SK-N-SH treated with all-trans-retinoic acid at 6 μM for 48 hours (cell line): ENCODE measurements around the gene BANP.

Source experiments
- ATAC-seq: fragments of 200-7000 bp; cut with Tn5 transposase; 3 replicates; pipeline ENCODE4 v1.9.1; 2020; ENCODE audit warnings: mild to moderate bottlenecking, moderate library complexity
- ARNTL ChIP-seq: fragments of 450-650 bp; formaldehyde crosslinking; IDR thresholded peaks from 2 replicates; pipeline ENCODE4 v1.5.0; 2020; ENCODE audit warnings: low read depth, mild to moderate bottlenecking, moderate library complexity, borderline replicate concordance
- CSDC2 ChIP-seq: fragments of 250-450 bp; sonication (Bioruptor Pico); IDR thresholded peaks from 2 replicates; pipeline ENCODE4 v1.5.0; 2020; ENCODE audit warnings: mild to moderate bottlenecking, moderate library complexity
- ISL1 ChIP-seq: fragments of 250-450 bp; sonication (Bioruptor Pico); IDR thresholded peaks from 2 replicates; pipeline ENCODE4 v2.1.2; 2022; ENCODE audit warnings: mild to moderate bottlenecking, moderate library complexity
- OSR1 ChIP-seq: fragments of 250-450 bp; sonication (Bioruptor Pico); IDR thresholded peaks from 2 replicates; pipeline ENCODE4 v1.8.0; 2022; ENCODE audit warnings: moderate library complexity, mild to moderate bottlenecking, inconsistent platforms
- PPARA ChIP-seq: fragments of 250-450 bp; sonication (Bioruptor Pico); IDR thresholded peaks from 2 replicates; pipeline ENCODE4 v1.5.0; 2020; ENCODE audit warnings: mild to moderate bottlenecking, borderline replicate concordance
- RARB ChIP-seq: fragments of 250-450 bp; sonication (Bioruptor Pico); IDR thresholded peaks from 2 replicates; pipeline ENCODE4 v1.8.0; 2021; ENCODE audit warnings: mild to moderate bottlenecking, moderate library complexity
- SNAI2 ChIP-seq: fragments of 250-450 bp; sonication (Bioruptor Pico); IDR thresholded peaks from 2 replicates; pipeline ENCODE4 v1.5.0; 2020; ENCODE audit warnings: mild to moderate bottlenecking, moderate library complexity
- TCF4 ChIP-seq: fragments of 250-450 bp; sonication (Bioruptor Pico); IDR thresholded peaks from 2 replicates; pipeline ENCODE4 v1.8.0; 2021; ENCODE audit warnings: mild to moderate bottlenecking, moderate library complexity, borderline replicate concordance
- TOX ChIP-seq: fragments of 250-450 bp; sonication (Bioruptor Pico); IDR thresholded peaks from 2 replicates; pipeline ENCODE4 v1.8.0; 2021; ENCODE audit warnings: mild to moderate bottlenecking, moderate library complexity, borderline replicate concordance
- ZC3H10 ChIP-seq: fragments of 250-450 bp; sonication (Bioruptor Pico); IDR thresholded peaks from 2 replicates; pipeline ENCODE4 v1.5.1; 2021; ENCODE audit warnings: mild to moderate bottlenecking, moderate library complexity
- ZFP3 ChIP-seq: fragments of 250-450 bp; sonication (Bioruptor Pico); IDR thresholded peaks from 2 replicates; pipeline ENCODE4 v1.5.0; 2020; ENCODE audit warnings: mild to moderate bottlenecking, moderate library complexity
- ZFP30 ChIP-seq: fragments of 450-650 bp; formaldehyde crosslinking; IDR thresholded peaks from 2 replicates; pipeline ENCODE4 v1.5.0; 2022; ENCODE audit warnings: mild to moderate bottlenecking, moderate library complexity
- ZNF565 ChIP-seq: fragments of 450-650 bp; formaldehyde crosslinking; conservative IDR thresholded peaks from 2 replicates; pipeline ENCODE4 v1.5.0; 2020; ENCODE audit warnings: low read depth, mild to moderate bottlenecking, moderate library complexity
- ZNF8 ChIP-seq: fragments of 450-650 bp; formaldehyde crosslinking; IDR thresholded peaks from 2 replicates; pipeline ENCODE4 v1.5.0; 2020; ENCODE audit warnings: mild to moderate bottlenecking, moderate library complexity
- TF ChIP-seq, protein P1 (sequence below): fragments of 250-450 bp; sonication (Bioruptor Pico); IDR thresholded peaks from 2 replicates; pipeline ENCODE4 v1.5.1; 2021; ENCODE audit warnings: mild to moderate bottlenecking, moderate library complexity
- TF ChIP-seq, protein P2 (sequence below): fragments of 250-450 bp; sonication (Bioruptor Pico); IDR thresholded peaks from 2 replicates; pipeline ENCODE4 v1.8.0; 2020; ENCODE audit warnings: mild to moderate bottlenecking, moderate library complexity, borderline replicate concordance
- TF ChIP-seq, protein P3 (sequence below): fragments of 250-450 bp; sonication (Bioruptor Pico); IDR thresholded peaks from 2 replicates; pipeline ENCODE4 v1.5.0; 2020; ENCODE audit warnings: mild to moderate bottlenecking, moderate library complexity
- TF ChIP-seq, protein P4 (sequence below): fragments of 250-450 bp; sonication (Bioruptor Pico); IDR thresholded peaks from 2 replicates; pipeline ENCODE4 v1.8.0; 2021; ENCODE audit warnings: low read depth, mild to moderate bottlenecking, moderate library complexity, borderline replicate concordance
- TF ChIP-seq, protein P5 (sequence below): fragments of 250-450 bp; sonication (Bioruptor Pico); IDR thresholded peaks from 2 replicates; pipeline ENCODE4 v1.5.1; 2020; ENCODE audit warnings: low read depth, mild to moderate bottlenecking, moderate library complexity

The BANP gene

DNA sequence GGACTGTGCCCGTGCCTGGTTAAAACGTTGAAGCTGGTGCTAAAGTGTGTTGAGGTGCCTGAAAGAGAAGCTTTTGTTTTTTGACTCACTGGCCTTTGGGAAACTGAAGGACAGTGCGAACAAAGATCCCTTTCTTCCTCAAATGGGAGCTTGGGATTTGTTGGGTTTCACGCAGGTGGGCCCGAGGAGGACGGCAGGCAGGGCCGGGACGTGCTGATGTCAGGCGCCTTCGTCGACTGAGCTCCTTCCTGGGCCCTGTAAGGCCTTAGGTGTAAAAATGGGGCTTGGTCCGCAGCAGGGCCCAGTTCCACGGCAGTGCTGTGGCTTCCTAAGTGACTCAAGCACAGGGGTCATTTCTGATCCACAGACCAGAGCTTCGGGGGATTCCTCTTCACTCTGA is 106.9 kb downstream of the BANP start:
- no peak for TF ChIP-seq TOX (CRISPR knock-in tag)
- no peak for TF ChIP-seq ZNF565 (CRISPR knock-in tag)
- no peak for TF ChIP-seq ARNTL (CRISPR knock-in tag)
- TF ChIP-seq ZNF8 (CRISPR knock-in tag): no peak
- no peak for ATAC-seq

DNA sequence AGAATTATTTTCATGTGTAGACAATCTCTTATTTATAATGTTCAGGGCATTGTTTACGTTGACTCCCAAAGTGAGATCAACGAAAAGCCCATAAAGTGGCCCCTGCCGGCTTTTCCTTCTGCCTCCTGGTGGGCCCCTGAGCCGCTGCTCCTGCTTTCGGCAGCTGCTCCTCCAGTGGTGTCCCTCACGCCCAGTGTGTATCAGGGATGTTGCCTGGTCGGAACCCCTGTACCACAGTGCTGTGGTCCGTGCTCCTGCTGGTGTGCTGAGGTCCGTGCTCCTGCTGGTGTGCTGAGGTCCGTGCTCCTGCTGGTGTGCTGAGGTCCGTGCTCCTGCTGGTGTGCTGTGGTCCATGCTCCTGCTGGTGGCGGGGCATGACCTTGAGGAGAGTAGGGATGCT is 107.6 kb downstream of the BANP start:
- no peak for ATAC-seq
- TF ChIP-seq SNAI2 (CRISPR knock-in tag): no peak
- no peak for TF ChIP-seq CSDC2 (CRISPR knock-in tag)
- TF ChIP-seq, protein P1, sequence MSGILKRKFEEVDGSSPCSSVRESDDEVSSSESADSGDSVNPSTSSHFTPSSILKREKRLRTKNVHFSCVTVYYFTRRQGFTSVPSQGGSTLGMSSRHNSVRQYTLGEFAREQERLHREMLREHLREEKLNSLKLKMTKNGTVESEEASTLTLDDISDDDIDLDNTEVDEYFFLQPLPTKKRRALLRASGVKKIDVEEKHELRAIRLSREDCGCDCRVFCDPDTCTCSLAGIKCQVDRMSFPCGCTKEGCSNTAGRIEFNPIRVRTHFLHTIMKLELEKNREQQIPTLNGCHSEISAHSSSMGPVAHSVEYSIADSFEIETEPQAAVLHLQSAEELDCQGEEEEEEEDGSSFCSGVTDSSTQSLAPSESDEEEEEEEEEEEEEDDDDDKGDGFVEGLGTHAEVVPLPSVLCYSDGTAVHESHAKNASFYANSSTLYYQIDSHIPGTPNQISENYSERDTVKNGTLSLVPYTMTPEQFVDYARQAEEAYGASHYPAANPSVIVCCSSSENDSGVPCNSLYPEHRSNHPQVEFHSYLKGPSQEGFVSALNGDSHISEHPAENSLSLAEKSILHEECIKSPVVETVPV: no peak
- no peak for TF ChIP-seq ZFP3 (CRISPR knock-in tag)
- TF ChIP-seq ZC3H10 (CRISPR knock-in tag): no peak
- no peak for TF ChIP-seq ZFP30
- TF ChIP-seq, protein P2, sequence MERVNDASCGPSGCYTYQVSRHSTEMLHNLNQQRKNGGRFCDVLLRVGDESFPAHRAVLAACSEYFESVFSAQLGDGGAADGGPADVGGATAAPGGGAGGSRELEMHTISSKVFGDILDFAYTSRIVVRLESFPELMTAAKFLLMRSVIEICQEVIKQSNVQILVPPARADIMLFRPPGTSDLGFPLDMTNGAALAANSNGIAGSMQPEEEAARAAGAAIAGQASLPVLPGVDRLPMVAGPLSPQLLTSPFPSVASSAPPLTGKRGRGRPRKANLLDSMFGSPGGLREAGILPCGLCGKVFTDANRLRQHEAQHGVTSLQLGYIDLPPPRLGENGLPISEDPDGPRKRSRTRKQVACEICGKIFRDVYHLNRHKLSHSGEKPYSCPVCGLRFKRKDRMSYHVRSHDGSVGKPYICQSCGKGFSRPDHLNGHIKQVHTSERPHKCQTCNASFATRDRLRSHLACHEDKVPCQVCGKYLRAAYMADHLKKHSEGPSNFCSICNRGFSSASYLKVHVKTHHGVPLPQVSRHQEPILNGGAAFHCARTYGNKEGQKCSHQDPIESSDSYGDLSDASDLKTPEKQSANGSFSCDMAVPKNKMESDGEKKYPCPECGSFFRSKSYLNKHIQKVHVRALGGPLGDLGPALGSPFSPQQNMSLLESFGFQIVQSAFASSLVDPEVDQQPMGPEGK (CRISPR knock-in tag): no peak
- no peak for TF ChIP-seq ISL1
- TF ChIP-seq PPARA (CRISPR knock-in tag): no peak
- TF ChIP-seq ZNF565 (CRISPR knock-in tag): no peak
- TF ChIP-seq, protein P3, sequence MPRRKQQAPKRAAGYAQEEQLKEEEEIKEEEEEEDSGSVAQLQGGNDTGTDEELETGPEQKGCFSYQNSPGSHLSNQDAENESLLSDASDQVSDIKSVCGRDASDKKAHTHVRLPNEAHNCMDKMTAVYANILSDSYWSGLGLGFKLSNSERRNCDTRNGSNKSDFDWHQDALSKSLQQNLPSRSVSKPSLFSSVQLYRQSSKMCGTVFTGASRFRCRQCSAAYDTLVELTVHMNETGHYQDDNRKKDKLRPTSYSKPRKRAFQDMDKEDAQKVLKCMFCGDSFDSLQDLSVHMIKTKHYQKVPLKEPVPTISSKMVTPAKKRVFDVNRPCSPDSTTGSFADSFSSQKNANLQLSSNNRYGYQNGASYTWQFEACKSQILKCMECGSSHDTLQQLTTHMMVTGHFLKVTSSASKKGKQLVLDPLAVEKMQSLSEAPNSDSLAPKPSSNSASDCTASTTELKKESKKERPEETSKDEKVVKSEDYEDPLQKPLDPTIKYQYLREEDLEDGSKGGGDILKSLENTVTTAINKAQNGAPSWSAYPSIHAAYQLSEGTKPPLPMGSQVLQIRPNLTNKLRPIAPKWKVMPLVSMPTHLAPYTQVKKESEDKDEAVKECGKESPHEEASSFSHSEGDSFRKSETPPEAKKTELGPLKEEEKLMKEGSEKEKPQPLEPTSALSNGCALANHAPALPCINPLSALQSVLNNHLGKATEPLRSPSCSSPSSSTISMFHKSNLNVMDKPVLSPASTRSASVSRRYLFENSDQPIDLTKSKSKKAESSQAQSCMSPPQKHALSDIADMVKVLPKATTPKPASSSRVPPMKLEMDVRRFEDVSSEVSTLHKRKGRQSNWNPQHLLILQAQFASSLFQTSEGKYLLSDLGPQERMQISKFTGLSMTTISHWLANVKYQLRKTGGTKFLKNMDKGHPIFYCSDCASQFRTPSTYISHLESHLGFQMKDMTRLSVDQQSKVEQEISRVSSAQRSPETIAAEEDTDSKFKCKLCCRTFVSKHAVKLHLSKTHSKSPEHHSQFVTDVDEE (CRISPR knock-in tag): no peak
- TF ChIP-seq ARNTL (CRISPR knock-in tag): no peak
- TF ChIP-seq, protein P4, sequence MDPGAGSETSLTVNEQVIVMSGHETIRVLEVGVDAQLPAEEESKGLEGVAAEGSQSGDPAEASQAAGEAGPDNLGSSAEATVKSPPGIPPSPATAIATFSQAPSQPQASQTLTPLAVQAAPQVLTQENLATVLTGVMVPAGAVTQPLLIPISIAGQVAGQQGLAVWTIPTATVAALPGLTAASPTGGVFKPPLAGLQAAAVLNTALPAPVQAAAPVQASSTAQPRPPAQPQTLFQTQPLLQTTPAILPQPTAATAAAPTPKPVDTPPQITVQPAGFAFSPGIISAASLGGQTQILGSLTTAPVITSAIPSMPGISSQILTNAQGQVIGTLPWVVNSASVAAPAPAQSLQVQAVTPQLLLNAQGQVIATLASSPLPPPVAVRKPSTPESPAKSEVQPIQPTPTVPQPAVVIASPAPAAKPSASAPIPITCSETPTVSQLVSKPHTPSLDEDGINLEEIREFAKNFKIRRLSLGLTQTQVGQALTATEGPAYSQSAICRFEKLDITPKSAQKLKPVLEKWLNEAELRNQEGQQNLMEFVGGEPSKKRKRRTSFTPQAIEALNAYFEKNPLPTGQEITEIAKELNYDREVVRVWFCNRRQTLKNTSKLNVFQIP (CRISPR knock-in tag): no peak
- no peak for TF ChIP-seq TOX (CRISPR knock-in tag)

DNA sequence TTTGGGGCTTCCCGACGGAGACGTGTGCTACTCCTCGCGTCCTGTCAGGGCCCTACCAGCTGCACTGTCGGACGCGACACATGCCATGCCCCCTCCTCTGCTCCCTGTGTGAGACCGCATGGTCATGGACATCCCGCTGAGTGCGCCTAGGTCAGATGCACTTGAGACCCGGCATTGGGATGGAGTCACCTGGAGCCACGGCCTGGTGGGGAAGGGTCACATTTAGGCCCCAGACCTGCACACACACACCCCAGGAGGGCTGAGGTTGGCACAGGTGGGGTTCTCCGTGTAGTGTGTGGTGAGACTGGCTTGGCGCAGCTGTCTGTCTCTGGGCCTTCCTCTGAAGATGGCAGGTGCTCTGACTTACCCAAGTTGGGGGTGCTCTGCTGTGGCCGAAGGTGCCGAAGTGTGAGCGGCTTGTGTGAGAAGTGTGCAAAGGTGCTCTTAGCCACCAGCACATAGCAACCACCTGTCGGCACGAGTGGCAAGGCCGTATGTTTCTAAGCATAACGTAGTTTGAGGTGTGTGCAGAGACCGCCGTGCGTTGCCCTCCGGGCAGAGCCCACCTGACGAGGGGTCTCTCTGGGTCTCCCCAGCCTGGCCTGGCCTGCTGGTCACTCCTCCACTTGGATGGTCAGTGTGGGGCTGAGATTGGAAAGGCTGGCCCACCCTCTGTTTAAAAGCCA is 108.6 kb downstream of the BANP start:
- no peak for ATAC-seq
- TF ChIP-seq ISL1 (no peak), ZC3H10 (CRISPR knock-in tag) (no peak), ZNF8 (CRISPR knock-in tag) (no peak), RARB (CRISPR knock-in tag) (no peak), PPARA (CRISPR knock-in tag) (no peak), ZFP3 (CRISPR knock-in tag) (no peak), SNAI2 (CRISPR knock-in tag) (no peak), ZNF565 (CRISPR knock-in tag) (no peak), TCF4 (CRISPR knock-in tag) (no peak), ZFP30 (no peak), TOX (CRISPR knock-in tag) (no peak), CSDC2 (CRISPR knock-in tag) (no peak), OSR1 (CRISPR knock-in tag) (no peak)
- TF ChIP-seq, protein P2 (CRISPR knock-in tag): no peak
- TF ChIP-seq, protein P1: no peak
- TF ChIP-seq, protein P4 (CRISPR knock-in tag): no peak
- TF ChIP-seq, protein P5, sequence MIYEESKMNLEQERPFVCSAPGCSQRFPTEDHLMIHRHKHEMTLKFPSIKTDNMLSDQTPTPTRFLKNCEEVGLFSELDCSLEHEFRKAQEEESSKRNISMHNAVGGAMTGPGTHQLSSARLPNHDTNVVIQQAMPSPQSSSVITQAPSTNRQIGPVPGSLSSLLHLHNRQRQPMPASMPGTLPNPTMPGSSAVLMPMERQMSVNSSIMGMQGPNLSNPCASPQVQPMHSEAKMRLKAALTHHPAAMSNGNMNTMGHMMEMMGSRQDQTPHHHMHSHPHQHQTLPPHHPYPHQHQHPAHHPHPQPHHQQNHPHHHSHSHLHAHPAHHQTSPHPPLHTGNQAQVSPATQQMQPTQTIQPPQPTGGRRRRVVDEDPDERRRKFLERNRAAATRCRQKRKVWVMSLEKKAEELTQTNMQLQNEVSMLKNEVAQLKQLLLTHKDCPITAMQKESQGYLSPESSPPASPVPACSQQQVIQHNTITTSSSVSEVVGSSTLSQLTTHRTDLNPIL (CRISPR knock-in tag): no peak
